ENCODE measurements around the gene PIK3AP1.

Gene PIK3AP1

DNA sequence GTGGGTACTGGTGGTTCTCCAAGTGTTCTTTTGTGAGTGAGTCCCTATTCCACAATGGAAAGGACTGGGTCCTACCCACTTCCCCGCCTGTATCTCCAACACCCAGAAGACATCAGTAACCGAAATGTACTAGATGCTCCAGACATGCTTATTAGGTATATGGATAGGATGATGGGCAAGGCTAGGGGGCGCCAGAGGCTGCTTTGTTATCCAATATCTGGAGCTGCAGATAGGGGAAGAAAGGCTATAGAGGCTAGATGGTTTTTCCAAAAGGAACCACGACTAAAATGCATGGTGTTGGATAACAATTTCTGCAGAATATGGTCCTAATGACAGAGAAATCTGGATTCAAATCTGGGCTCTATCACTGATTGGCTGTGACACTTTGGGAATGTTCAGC lies 77.3 kb downstream of the PIK3AP1 start:
- DNase-seq (ENCODE audit: low read depth), result no peak

GRCh38 chr10:96642530-96642929 lies 77.8 kb downstream of the PIK3AP1 start:
- no peak for DNase-seq (ENCODE audit: low read depth)

- no peak for DNase-seq (ENCODE audit: low read depth)
Measured at GRCh38 chr10:96641396-96642295, 78.7 kb downstream of the PIK3AP1 start.

DNA sequence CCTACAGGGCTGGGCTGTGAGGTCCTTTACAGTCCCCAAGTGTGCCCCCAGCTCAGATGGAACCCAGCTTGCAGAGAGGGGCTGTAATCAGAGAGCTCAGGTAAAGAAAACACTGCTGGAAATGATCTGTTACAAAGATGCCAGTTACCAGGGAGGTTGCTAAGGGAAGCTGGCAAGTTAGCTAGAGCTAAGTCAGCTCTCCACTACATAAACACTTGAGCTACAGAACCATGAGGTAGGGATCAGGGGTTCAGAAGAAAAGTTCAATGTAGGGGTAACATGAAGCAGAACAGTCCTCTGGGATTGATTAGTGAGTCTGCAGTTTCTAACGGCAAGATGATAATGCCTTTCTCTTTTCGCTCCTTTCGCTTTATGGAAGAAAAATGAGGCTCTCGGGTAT lies 80.4 kb downstream of the PIK3AP1 start:
- DNase-seq (ENCODE audit: low read depth), result no peak

- no peak for DNase-seq (ENCODE audit: low read depth)
Measured at GRCh38 chr10:96638696-96639095, 81.6 kb downstream of the PIK3AP1 start.

DNA sequence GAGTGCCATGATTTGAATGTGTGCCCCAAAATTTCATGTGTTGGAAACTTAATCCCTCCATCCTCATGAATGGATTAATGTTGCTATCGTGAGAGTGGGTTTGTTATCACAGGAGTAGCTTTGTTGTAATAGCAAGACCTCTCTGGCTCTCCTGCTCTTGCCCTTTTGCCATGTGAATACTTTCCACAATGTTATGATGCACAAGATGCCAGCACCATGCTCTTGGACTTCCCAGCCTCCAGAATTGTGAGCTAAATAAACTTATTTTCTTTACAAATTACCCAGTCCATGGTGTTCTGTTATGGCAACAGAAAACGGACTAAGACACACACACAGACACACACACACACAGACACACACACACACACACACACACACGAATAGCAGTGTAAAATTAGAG lies 82.2 kb downstream of the PIK3AP1 start:
- DNase-seq (ENCODE audit: low read depth), result no peak

DNA sequence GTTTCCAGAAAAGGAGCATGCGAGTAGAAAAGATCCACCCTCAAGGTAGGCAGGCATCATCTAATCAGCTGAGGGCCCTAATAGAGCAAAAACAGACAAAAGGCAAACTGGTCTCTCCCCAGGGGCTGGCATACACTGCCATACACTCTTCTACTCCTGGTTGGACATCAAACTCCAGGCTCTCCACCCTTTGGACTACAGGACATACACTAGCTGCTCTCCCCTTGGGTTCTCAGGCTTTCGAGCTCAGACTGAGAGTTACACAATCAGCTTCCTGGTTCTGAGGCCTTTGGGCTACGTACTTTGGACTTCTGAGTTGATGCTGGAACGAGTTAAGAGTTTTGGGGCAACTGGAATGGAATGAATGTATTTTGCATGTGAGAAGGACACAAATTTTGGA lies 82.6 kb downstream of the PIK3AP1 start:
- no peak for DNase-seq (ENCODE audit: low read depth)

DNA sequence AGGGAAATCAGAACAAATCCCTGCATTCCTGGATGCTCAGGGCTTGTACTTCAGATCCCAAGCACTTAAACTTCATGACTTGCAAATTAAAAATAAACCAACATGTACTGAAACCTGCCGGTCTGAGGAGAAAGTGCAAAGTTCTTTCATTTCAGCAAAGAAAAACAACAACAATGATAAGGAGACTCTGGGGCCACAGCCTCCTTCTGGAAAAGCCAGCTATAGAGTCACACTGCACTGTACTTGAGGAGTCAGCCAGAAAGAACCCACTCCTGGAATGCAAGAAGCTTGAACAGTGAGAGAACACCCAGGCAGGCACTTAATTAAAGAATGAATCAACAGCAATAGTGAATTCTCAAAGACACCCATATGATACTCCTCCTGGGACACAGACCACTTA lies 83.8 kb downstream of the PIK3AP1 start:
- no peak for DNase-seq (ENCODE audit: low read depth)

- no peak for DNase-seq (ENCODE audit: low read depth)
Measured at GRCh38 chr10:96632974-96633710, 87.2 kb downstream of the PIK3AP1 start.

- DNase-seq (ENCODE audit: low read depth), result no peak
Measured at GRCh38 chr10:96627292-96627691, 93.0 kb downstream of the PIK3AP1 start.

DNA sequence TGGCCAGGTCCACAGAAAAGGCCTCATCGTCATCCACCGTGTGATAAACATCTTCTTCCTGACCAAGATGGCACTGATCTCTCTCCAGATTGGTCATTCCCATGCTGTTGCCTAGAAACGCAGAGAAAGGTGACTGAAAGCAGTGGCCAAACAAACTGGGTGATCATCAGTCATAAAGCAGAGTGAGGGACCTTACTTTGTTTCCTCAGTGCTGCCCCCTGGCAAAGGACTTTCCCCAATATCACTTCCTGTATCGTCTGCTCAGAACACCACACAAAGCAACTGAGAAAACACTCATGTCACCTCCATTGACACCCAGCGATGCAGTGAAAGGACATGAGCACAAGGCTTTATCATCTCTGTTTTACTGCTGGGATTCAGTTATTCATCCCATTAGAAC lies 93.5 kb downstream of the PIK3AP1 start:
- DNase-seq (ENCODE audit: low read depth), result no peak

DNA sequence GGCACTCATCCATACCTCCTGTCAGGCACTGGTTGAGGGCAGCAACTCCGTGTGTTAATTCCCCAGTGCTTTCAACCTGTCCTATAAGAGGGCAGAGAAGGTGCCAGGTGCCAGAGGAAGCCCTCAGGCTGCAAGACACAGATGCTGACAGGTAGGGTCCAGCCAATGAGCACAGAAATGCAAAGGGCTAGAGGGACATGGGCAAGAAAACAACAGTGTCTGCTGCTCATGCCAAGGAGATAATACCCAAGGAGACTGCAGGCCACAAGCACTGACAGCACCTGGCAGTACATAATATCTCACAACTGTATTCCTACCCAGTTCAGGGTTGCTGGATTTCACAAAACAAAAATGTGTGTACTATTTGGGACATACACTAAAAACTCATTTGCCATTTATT lies 95.1 kb downstream of the PIK3AP1 start:
- DNase-seq (ENCODE audit: low read depth), result no peak

DNA sequence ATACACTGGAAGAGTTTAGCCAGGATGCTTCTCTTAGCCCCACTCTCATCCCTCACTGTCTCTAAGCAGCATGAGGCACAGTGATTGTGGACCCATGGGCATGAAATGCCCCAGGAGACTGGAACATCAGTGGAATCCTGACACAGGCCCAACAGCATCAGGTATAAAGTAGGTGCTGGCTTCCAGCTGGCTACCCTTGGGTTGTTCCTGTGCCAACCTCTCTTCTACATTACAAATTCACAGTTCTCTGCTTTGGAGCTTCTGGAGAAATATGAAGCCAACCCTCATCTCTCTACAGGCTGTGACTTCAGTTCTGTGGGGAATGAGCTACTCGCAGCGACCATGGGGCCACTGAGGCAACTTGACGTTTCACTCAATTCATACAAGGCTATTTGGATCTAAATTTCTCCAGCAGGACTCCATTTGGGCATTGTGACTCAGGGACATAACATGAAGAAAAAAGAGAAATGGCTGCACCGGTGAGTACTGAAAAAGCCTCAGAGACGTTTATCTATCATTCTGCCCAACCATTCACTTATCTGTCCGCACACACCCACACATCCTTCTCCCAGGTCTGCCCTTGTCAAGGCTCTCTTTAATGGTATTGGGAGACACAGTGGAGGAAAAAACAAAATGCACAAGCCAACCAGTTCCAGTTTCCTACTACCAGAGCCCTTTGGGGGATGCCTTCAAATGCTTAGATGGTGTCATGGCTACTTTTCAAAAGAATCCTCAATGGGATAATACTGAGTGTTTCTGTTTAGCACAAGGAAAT lies 98.1 kb downstream of the PIK3AP1 start:
- DNase-seq (ENCODE audit: low read depth), result no peak

DNA sequence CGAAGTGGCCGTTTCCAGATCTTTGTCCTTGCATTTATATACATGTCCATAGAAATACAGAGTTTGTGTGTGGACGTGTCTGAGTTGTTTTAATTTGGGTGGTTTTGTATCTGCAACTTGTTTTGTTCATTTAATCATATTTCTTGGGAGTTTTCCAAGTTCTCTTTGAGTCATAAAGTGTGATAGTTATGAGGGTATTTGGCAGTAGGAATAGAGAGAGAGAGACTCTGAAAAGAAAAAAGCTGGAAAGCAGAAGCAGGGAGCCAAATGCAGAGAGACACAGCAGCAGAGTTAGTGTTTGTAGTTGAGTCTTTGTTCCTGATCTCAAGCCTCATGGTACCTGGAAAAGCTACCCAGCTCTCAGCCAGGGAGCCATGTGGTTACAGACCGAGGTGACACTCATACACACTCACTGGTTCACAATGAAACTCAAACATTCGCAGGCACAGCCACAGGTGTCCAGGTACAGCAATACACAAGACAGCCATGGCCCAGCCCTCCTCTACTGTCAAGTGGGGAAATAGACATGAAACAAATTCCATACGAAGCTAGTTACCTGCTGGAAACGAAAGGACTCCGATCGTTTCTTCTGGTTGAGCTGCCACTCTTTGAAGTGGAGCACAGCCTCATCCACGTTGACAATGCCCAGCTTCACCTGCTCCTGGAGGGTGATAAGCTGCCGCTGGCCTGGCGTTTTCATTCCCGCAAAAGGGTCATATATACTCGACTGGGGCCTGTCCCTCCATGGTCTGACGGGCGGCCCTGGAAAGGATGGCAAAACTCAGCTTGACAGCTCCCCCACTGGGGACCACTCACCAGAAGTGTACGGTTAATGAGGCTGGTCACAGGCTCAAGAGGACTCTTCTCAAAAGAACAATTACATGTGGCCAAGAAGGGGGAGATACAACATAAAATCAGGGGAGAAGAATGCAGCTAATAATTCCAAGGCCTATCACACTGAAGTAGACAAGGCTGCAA lies 100.2 kb downstream of the PIK3AP1 start:
- no peak for DNase-seq (ENCODE audit: low read depth)

GRCh38 chr10:96619120-96619519 lies 101.2 kb downstream of the PIK3AP1 start:
- DNase-seq (ENCODE audit: low read depth), result no peak

DNA sequence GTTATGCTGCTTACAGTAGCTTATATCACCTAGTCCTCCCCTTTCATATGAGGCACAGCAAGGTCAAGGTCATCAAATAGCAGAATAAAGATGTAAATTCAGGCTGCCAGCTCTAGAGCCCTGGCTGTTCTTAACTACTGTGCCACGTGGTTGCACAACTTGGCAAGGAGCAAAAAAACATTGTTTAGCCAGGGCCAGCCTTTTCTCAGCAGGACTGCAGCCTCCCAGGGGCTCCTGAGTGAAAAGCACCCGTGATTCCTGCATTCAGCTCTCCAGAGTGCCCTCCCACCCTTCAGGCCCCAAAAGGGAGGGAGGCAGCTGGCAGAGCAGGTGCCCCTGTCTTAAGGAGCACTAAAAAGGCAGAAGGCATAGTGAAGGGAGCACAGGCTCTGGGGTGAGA lies 101.7 kb downstream of the PIK3AP1 start:
- DNase-seq (ENCODE audit: low read depth), result no peak

DNA sequence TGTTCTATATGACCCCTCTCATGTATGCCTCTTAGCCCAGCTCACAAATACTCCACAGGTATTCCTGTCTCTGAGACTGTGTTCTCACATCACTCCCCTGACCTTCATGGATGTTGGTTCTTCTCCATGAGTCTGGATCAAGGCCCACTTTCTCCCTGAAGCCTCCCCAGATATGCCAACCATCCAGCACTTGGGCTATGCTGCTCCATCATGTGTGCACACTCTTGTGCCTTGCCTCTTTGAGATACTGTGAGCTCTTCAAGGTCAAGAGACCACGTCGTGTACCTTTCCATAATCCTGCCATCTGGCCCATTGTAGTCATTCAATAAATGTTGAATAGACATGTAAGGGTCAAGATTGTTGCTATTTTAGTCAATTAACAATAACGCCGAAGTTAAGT lies 103.4 kb downstream of the PIK3AP1 start:
- DNase-seq (ENCODE audit: low read depth), result no peak

DNA sequence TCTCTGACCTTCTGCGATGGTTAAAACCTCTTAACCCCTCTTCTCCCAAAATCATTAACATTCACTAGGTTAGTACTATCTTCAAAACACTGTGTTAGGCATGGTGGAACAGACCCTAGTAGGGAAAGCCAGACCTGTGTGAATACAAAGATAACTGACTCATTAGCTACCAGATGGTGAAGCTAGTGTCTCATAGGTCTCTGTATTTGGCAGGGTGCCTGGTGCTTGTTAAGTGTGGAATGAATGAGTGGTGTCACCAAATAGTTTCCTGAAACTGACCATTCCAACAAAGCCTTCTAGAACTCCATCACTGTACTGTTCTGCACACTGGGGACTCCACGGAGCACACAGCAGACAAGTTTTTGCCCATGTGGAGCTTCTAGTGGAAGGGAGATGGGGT lies 105.8 kb downstream of the PIK3AP1 start:
- DNase-seq (ENCODE audit: low read depth), result no peak

- no peak for DNase-seq (ENCODE audit: low read depth)
Measured at GRCh38 chr10:96613576-96613975, 106.7 kb downstream of the PIK3AP1 start.

DNA sequence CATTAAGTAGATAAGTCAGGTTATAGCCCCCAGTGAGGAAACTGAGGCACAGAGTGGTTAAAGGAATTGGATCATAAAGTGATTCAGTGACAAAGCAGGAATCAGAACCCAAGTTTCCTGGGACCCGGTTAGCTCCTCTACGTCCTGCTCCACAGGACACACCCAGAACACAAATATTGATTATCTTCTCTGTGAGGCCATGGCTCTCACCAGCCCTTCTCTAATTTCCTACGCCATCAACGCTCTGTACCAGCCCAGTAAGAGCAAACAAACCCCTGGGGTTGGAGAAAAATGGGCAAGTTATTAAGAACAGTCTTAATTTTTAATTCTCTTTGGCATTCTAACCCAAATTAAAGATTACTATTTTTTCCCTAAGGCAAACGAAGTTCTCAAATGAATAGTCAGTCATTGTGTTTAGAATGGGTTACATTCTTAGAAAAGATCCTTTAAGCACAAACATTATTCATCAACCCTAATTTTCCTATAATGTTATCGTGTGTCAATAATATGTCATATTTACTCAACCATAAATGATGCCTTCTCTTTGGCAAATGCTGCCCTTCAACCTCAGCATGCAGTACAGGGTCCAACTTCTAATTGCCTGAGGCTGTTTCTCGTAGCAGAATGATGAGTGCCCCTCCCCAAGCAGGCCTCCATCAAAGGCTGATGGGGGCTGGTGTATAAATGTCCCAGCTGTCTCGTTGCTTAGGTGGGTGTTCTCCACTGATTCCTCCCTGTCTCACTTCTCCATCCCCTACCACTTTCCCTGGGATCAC lies 108.1 kb downstream of the PIK3AP1 start:
- DNase-seq (ENCODE audit: low read depth), result no peak

DNA sequence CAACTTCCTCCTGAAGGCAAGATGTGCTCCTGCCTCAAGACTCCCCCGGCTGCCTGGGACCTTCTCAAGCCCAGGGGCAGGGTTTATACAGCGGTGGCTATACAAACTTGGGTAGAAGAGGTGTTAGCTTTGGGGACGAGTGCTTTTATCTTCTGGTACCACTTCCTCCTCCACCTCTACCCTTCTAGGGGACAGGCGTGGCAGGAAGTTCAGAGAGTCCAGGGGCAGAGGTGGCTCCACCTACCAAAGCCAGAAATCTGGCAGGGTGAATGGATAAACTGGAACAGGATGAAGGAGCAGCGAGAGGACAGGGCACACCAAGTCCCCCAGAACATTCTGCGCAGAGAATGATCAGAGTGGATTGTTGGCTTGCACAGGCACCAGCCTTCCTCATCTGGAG lies 109.5 kb downstream of the PIK3AP1 start:
- DNase-seq (ENCODE audit: low read depth), result no peak
